RWPE2 (cell line): ENCODE measurements around the gene VCAM1.

Source experiments
- ATAC-seq: fragments of 200-7000 bp; cut with Tn5 transposase; 3 replicates; pipeline ENCODE4 v1.9.1; 2021; ENCODE audit warnings: low read depth
- DNase-seq: peaks from one replicate; pipeline ENCODE4 v3.0.0-alpha.2; 2020; ENCODE audit warnings: low spot score
- H3K27ac ChIP-seq: fragments of 450-650 bp; 2 replicates; pipeline ENCODE4 v1.5.1; 2017; ENCODE audit warnings: mild to moderate bottlenecking; ENCODE audit not compliant: poor library complexity, severe bottlenecking
- H3K27me3 ChIP-seq: fragments of 250-450 bp; sonication (Bioruptor Pico); 2 replicates; pipeline ENCODE4 v1.5.1; 2021; ENCODE audit warnings: mild to moderate bottlenecking, moderate library complexity; ENCODE audit not compliant: insufficient read depth, poor library complexity, severe bottlenecking
- H3K36me3 ChIP-seq: fragments of 250-450 bp; sonication (Bioruptor Pico); 2 replicates; pipeline ENCODE4 v1.5.1; 2020; ENCODE audit warnings: low read depth, mild to moderate bottlenecking, moderate library complexity
- H3K4me1 ChIP-seq: fragments of 250-450 bp; sonication (Bioruptor Pico); 2 replicates; pipeline ENCODE4 v1.5.1; 2021; ENCODE audit warnings: mild to moderate bottlenecking, moderate library complexity; ENCODE audit not compliant: insufficient read depth, poor library complexity, severe bottlenecking
- H3K4me3 ChIP-seq: fragments of 250-450 bp; sonication (Bioruptor Pico); 2 replicates; pipeline ENCODE4 v1.5.1; 2021; ENCODE audit warnings: mild to moderate bottlenecking, moderate library complexity; ENCODE audit not compliant: severe bottlenecking
- H3K9me3 ChIP-seq: fragments of 250-450 bp; sonication (Bioruptor Pico); 2 replicates; pipeline ENCODE4 v1.5.1; 2021; ENCODE audit warnings: mild to moderate bottlenecking, moderate library complexity; ENCODE audit not compliant: severe bottlenecking
- TF ChIP-seq, protein P1 (sequence below): fragments of 450-650 bp; IDR thresholded peaks from one replicate; pipeline ENCODE4 v1.5.1; 2017; ENCODE audit warnings: mild to moderate bottlenecking, moderate library complexity; ENCODE audit not compliant: poor library complexity, severe bottlenecking

VCAM1 gene

DNA sequence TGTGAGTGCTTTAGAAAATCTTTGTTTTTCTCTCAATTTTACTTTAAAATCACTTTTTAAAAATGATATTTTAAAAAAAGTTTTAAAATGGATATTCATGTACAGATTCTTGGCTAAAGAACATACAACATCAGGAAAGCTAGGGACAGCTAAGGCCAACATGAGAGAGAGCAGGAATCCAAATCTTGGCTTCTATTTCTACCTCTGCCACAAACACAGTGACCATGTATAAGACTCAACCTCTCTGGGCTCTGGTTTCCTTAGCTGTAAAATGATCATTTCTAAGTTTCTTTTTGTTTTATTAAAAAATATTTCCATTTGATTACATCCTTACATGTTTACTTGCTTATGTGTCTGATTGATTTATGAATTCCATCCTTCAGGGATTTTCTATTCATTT, 1.2 kb downstream of the VCAM1 start:
- Histone ChIP-seq H3K36me3 (no peaks in the 10 kb centered on the region), H3K9me3 (no peaks in the 10 kb centered on the region), H3K27me3 (peaks cover 6% of the 10 kb centered on the region), H3K4me3 (no peak overlapping the region), H3K27ac (no peak overlapping the region), H3K4me1 (no peaks in the 10 kb centered on the region)
- ATAC-seq (no peak), DNase-seq (no peak)
- TF ChIP-seq, protein P1, sequence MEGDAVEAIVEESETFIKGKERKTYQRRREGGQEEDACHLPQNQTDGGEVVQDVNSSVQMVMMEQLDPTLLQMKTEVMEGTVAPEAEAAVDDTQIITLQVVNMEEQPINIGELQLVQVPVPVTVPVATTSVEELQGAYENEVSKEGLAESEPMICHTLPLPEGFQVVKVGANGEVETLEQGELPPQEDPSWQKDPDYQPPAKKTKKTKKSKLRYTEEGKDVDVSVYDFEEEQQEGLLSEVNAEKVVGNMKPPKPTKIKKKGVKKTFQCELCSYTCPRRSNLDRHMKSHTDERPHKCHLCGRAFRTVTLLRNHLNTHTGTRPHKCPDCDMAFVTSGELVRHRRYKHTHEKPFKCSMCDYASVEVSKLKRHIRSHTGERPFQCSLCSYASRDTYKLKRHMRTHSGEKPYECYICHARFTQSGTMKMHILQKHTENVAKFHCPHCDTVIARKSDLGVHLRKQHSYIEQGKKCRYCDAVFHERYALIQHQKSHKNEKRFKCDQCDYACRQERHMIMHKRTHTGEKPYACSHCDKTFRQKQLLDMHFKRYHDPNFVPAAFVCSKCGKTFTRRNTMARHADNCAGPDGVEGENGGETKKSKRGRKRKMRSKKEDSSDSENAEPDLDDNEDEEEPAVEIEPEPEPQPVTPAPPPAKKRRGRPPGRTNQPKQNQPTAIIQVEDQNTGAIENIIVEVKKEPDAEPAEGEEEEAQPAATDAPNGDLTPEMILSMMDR = no peak

DNA sequence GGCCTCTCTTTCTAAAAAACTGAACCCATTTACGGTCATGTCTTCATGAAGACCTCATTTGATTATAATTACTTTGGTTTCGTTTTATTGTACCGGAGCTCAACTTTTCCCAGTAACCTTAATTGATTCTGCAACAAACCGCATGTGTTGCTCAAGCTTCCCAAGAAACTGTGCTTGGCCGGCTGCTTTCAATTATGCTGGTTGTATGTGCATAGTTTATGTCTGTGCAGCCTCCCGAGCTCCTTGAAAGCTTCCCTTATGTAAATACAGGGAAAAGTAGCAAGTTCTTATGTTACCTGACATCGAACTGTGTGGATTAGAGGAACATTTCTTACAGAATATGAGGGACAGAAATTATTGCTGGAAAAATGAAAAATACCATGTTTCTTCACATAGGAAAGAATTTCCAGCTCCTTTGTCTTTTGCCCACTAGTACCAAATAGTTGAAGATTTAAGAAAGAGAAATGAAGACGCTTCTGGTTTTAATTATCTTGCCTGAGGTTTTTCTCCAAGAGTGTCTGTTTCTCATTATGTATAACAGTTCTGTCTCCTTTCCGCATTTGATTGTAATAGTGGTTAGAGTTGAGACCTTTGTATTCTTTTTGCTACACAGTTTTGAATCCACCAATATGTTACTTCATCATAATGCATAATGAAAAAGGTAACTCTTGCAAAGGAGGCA, 2.1 kb downstream of the VCAM1 start:
- no peak overlapping the region for H3K27ac ChIP-seq
- H3K9me3 ChIP-seq = no peaks in the 10 kb centered on the region
- no peak overlapping the region for H3K4me3 ChIP-seq
- no peaks in the 10 kb centered on the region for H3K4me1 ChIP-seq
- ATAC-seq (no peak), DNase-seq (no peak)
- H3K36me3 ChIP-seq = no peaks in the 10 kb centered on the region
- peaks cover 6% of the 10 kb centered on the region for H3K27me3 ChIP-seq
- TF ChIP-seq, protein P1 = no peak

DNA sequence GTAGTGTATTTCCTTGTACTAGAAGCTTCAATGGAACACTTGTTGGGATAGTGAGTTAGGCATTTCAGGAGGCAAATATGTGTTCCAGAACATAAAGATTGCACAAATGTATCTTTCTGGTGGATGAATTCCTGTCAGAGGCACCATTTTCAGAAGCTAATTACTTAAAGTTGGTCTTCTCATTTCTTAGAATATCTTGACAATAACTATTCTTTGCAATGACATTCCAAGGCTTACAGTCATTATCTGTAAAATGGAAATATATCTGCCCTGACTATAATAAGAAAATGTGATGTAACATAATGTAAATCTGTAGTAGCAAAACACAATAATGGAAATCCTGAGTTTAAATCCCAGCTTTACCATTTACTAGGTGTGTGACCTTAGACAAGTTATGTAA, 2.7 kb downstream of the VCAM1 start:
- H3K4me1 ChIP-seq = no peaks in the 10 kb centered on the region
- no peak for ATAC-seq

DNA sequence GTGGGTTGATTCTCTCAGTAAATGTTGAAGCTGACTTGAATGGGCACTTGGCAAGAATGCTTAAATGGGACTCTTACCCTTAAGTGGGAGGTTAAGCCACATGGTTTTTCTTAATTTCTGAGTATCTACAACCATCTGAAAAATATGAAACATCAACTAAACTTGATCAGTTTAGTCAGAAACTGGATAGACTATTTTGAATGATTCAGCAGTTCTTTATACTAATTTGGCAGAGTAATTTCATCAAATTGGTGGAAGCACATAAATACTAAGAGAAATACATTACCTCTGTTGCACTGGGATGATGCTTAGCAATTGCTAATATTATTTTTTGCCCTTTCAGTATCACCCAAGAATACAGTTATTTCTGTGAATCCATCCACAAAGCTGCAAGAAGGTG, 4.7 kb downstream of the VCAM1 start:
- TF ChIP-seq, protein P1 = no peak
- H3K27ac ChIP-seq = no peak overlapping the region
- no peak overlapping the region for H3K4me3 ChIP-seq
- peaks cover 6% of the 10 kb centered on the region for H3K27me3 ChIP-seq
- no peaks in the 10 kb centered on the region for H3K4me1 ChIP-seq
- ATAC-seq = no peak
- H3K9me3 ChIP-seq = no peaks in the 10 kb centered on the region
- no peaks in the 10 kb centered on the region for H3K36me3 ChIP-seq
- no peak for DNase-seq

More for the DNA sequence above, 2.7 kb downstream of the VCAM1 start:
- TF ChIP-seq, protein P1 = no peak
- Histone ChIP-seq H3K36me3 (no peaks in the 10 kb centered on the region), H3K27me3 (peaks cover 6% of the 10 kb centered on the region), H3K27ac (no peak overlapping the region), H3K4me3 (no peak overlapping the region), H3K9me3 (no peaks in the 10 kb centered on the region)
- no peak for DNase-seq

DNA sequence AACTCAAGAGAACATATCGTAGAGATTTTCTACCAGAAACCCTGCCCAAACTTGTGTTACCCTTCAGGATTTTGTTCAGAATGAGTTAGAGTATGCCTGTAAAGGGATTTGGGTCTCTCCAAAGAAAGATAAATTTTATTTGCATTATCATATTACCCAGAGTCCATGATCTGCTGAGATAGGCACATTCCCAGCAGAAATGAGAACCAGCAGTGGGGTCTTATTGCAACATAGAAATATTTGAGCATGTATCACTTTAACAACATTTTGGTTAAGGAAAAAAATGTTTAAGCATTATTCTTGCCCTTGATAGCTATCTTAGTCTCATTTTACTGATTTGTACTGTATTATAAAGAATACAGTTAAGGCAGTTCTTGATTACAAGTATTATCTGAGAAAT, 10.6 kb downstream of the VCAM1 start:
- Histone ChIP-seq H3K4me3 (no peak overlapping the region), H3K4me1 (peaks cover 5% of the 10 kb centered on the region), H3K36me3 (no peaks in the 10 kb centered on the region), H3K27ac (no peak overlapping the region), H3K9me3 (no peaks in the 10 kb centered on the region), H3K27me3 (no peaks in the 10 kb centered on the region)
- ATAC-seq (no peak), DNase-seq (no peak)
- TF ChIP-seq, protein P1 = no peak
